PC-3 (cell line): ENCODE data around the gene CORT. TPM values are rescaled to one million over a fixed set of nuclear protein-coding genes. Genes with fewer than 3 reads are reported as not detected.

Experiments
- ATAC-seq: fragments of 200-7000 bp; cut with Tn5 transposase; 2 replicates; pipeline ENCODE4 v1.9.1; 2020; ENCODE audit warnings: mild to moderate bottlenecking, moderate library complexity
- Bru-seq: library from RNA; stranded (reverse); fragments of 400-500 nt; gene quantifications from one replicate; lab custom pipeline; 2021; lab: Mats Ljungman, UMichigan
- BruChase-seq, 2 experiments: library from RNA; stranded (reverse); fragments of 400-500 nt; gene quantifications; one replicate each; lab custom pipeline; 2021; lab: Mats Ljungman, UMichigan
- BruUV-seq: library from RNA; stranded (reverse); fragments of 400-500 nt; replicated peaks from 2 replicates; lab custom pipeline; 2021; lab: Mats Ljungman, UMichigan
- CTCF ChIA-PET: fragments of 300-600 bp; sonication (Branson Sonifier 250); formaldehyde crosslinking; loops from one replicate; lab custom pipeline; 2022; ENCODE audit warnings: antibody characterized with exemption; lab: Charles Lee
- POLR2A ChIA-PET: fragments of 300-600 bp; sonication (Branson Sonifier 250); formaldehyde crosslinking; loops from one replicate; lab custom pipeline; 2022; ENCODE audit warnings: antibody characterized with exemption; ENCODE audit not compliant: unreplicated experiment; lab: Charles Lee
- DNase-seq: peaks from one replicate; pipeline ENCODE4 v3.0.0-alpha.2; 2015
- H2AFZ ChIP-seq: fragments of 300-600 bp; sonication (generic); 2 replicates; pipeline ENCODE4 v1.6.0; 2016; ENCODE audit warnings: antibody characterized with exemption, low read length
- H3F3A ChIP-seq: fragments of 300-600 bp; sonication (generic); one replicate; pipeline ENCODE4 v1.6.0; 2017; ENCODE audit warnings: antibody characterized with exemption, low read length, control low read depth, mild to moderate bottlenecking; ENCODE audit not compliant: unreplicated experiment
- H3K27ac ChIP-seq: fragments of 300-600 bp; sonication (generic); 2 replicates; pipeline ENCODE4 v1.5.1; 2016; ENCODE audit warnings: mild to moderate bottlenecking, low read length
- H3K27me3 ChIP-seq: fragments of 300-600 bp; sonication (generic); 2 replicates; pipeline ENCODE4 v1.6.1; 2016; ENCODE audit warnings: low read length, mixed read lengths
- H3K36me3 ChIP-seq: fragments of 300-600 bp; sonication (generic); 2 replicates; pipeline ENCODE4 v1.6.1; 2016; ENCODE audit warnings: low read depth, mixed run types, low read length, mixed read lengths
- H3K4me1 ChIP-seq: fragments of 300-600 bp; sonication (generic); 2 replicates; pipeline ENCODE4 v1.5.1; 2016; ENCODE audit warnings: low read length; ENCODE audit not compliant: insufficient read depth
- H3K4me2 ChIP-seq: fragments of 300-600 bp; sonication (generic); 2 replicates; pipeline ENCODE4 v1.6.0; 2016; ENCODE audit warnings: low read length
- H3K4me3 ChIP-seq: fragments of 300-600 bp; sonication (generic); 2 replicates; pipeline ENCODE4 v1.5.1; 2016; ENCODE audit warnings: mild to moderate bottlenecking, low read length, mixed read lengths
- H3K79me2 ChIP-seq: fragments of 300-600 bp; sonication (generic); 2 replicates; pipeline ENCODE4 v1.6.1; 2017; ENCODE audit warnings: low read length, mixed read lengths
- H3K9ac ChIP-seq: fragments of 300-600 bp; sonication (generic); 2 replicates; pipeline ENCODE4 v1.6.0; 2016; ENCODE audit warnings: mild to moderate bottlenecking, low read length
- H3K9me2 ChIP-seq: fragments of 300-600 bp; sonication (generic); replicated peaks from 2 replicates; pipeline ENCODE4 v1.6.1; 2016; ENCODE audit warnings: mixed run types, low read length, mixed read lengths
- H3K9me3 ChIP-seq: fragments of 300-600 bp; sonication (generic); 2 replicates; pipeline ENCODE4 v1.6.1; 2016; ENCODE audit warnings: low read length, mixed read lengths
- H4K20me1 ChIP-seq: fragments of 300-600 bp; sonication (generic); 2 replicates; pipeline ENCODE4 v1.6.1; 2016; ENCODE audit warnings: low read length, mixed read lengths
- CTCF ChIP-seq: fragments of 300-600 bp; sonication (generic); conservative IDR thresholded peaks from 2 replicates; pipeline ENCODE4 v1.5.1; 2017; ENCODE audit warnings: antibody characterized with exemption, low read depth, mild to moderate bottlenecking, low read length
- EZH2 ChIP-seq: fragments of 300-600 bp; sonication (generic); IDR thresholded peaks from one replicate; pipeline ENCODE4 v1.6.1; 2017; ENCODE audit warnings: antibody characterized with exemption, mild to moderate bottlenecking, low read length; ENCODE audit not compliant: unreplicated experiment
- EZH2phosphoT487 ChIP-seq: fragments of 300-600 bp; sonication (generic); IDR thresholded peaks from 2 replicates; pipeline ENCODE4 v1.6.1; 2018; ENCODE audit warnings: mild to moderate bottlenecking, antibody characterized with exemption, low read length, borderline replicate concordance
- intact Hi-C: fragments of 100-400 bp; cut with micrococcal nuclease; formaldehyde crosslinking; loops from 2 replicates; pipeline ENCODE4 v1.9.0; 2023
- long read RNA-seq: library from polyadenylated mRNA; unstranded; transcript quantifications from one replicate; pipeline ENCODE4 v2.0.0, GENCODE V29; 2021; ENCODE audit not compliant: unreplicated experiment
- total RNA-seq: library from RNA; depleted of rRNA; stranded (reverse); fragments of >200 nt; gene quantifications from 2 replicates; pipeline ENCODE4 v1.2.3, GENCODE V29; 2014; rRNA removed

Gene CORT
- 1.2 TPM in 1 of 2 replicates, not detected in the other for total RNA-seq
- percentile 37 among the genes with signal in this experiment for Bru-seq, nascent RNA
- BruChase-seq, experiment 1, labeled RNA remaining after a 6-hour chase = percentile 44 among the genes with signal in this experiment
- percentile 66 among the genes with signal in this experiment for BruChase-seq, experiment 2, labeled RNA remaining after a 2-hour chase
- long read RNA-seq = 0 reads

DNA sequence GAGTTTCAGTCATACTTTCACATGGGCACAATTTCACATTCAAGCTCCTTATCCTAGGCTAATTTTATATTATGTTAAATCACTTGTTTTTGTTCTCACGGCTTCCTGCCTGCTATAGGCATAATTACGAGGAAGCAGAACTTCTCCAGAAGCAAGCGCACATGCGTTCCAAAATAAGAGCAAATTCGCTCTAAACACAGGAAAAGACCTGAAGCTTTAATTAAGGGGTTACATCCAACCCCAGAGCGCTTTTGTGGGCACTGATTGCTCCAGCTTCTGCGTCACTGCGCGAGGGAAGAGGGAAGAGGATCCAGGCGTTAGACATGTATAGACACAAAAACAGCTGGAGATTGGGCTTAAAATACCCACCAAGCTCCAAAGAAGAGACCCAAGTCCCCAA lies at the start of gene CORT:
Gene CORT, plus strand, starts transcription at position 281 of the 400 bp plus-strand sequence. CDS start 193 bp downstream, outside the sequence.
- H3K27me3 ChIP-seq = no peaks in the 10 kb centered on the region
- ChIA-PET POLR2A (no interaction called here), CTCF (no interaction called here)
- no peak within 1 kb of the TSS for H3K9ac ChIP-seq
- intact Hi-C loops = no loop called here
- no peaks in the 10 kb centered on the region for H3K79me2 ChIP-seq
- H3K9me3 ChIP-seq = no peaks in the 10 kb centered on the region
- no peaks in the 10 kb centered on the region for H3K9me2 ChIP-seq
- H3K4me2 ChIP-seq = no peak within 1 kb of the TSS
- H3K4me1 ChIP-seq = no peaks in the 10 kb centered on the region
- no peak within 1 kb of the TSS for H3K27ac ChIP-seq
- BruUV-seq = no TSS peak
- no peaks in the 10 kb centered on the region for H4K20me1 ChIP-seq
- DNase-seq (no peak), ATAC-seq (no peak)
- no peak within 1 kb of the TSS for H2AFZ ChIP-seq
- H3F3A ChIP-seq = no peaks in the 10 kb centered on the region
- no peaks in the 10 kb centered on the region for H3K36me3 ChIP-seq
- TF ChIP-seq CTCF (no peak), EZH2 (no peak), EZH2phosphoT487 (no peak)
- H3K4me3 ChIP-seq = no peak within 1 kb of the TSS

DNA sequence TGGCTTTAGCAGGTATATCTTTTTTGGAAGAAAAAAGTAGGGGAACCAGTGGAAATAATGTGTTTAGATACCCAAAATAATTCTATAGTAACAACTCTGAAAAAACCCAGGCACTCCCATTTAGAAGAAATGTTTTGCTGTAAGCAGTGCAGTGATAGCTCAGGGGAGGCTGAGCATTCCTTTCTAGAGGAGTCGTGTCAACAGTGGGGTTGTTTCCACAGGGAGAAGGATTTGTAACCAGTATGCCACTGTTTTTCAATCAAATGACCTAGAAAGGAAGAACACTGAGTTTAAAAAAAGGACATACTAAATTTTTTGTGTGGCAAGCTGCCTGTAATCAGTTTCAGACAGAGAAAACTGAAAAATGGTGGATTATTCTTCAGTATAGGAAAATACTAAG lies 48.5 kb upstream of the CORT start:
- BruUV-seq = no TSS peak
- Histone ChIP-seq H3K4me1 (peaks cover 21% of the 10 kb centered on the region), H3F3A (peaks cover 2% of the 10 kb centered on the region), H3K79me2 (peaks cover 41% of the 10 kb centered on the region), H2AFZ (no peak overlapping the region), H3K4me2 (peak overlapping the region; percentile 99), H3K9me2 (no peaks in the 10 kb centered on the region), H4K20me1 (peaks cover 25% of the 10 kb centered on the region), H3K4me3 (peak overlapping the region; percentile 95; the same call in 1 of the 2 replicates), H3K27ac (no peak overlapping the region), H3K27me3 (no peaks in the 10 kb centered on the region), H3K36me3 (peaks cover 28% of the 10 kb centered on the region), H3K9me3 (no peaks in the 10 kb centered on the region), H3K9ac (no peak overlapping the region)
- no peak for TF ChIP-seq EZH2
- no peak for TF ChIP-seq CTCF
- TF ChIP-seq EZH2phosphoT487 = no peak
- ChIA-PET POLR2A (no interaction called here), CTCF (no interaction called here)
- DNase-seq (no peak), ATAC-seq (no peak)
- intact Hi-C loops = no loop called here

DNA sequence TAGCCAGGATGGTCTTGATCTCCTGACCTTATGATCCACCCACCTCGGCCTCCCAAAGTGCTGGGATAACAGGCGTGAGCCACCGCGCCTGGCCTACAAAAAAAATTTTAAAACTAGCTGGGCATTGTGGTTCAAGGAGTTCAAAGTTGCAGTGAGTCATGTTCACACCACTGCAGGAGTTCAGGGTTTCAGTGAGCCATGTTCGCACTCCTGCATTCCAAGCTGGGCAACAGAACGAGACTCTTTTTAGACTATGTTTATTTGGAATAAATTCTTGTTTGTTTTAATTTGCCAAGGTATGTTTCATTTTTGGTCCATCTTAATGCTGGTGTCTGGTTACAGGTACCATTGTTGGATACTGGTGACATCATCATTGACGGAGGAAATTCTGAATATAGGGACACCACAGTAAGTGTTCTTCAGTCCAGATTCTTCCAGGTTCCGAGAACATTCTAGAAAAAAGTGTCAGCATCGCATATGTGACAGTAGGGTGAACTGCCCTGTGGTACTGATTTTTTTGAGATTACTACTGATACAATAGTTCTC lies 47.0 kb upstream of the CORT start:
- no peak for DNase-seq
- Histone ChIP-seq H3F3A (peaks cover 2% of the 10 kb centered on the region), H3K27me3 (no peaks in the 10 kb centered on the region), H3K4me3 (no peak overlapping the region), H2AFZ (no peak overlapping the region), H3K9me2 (no peaks in the 10 kb centered on the region), H3K9ac (no peak overlapping the region), H4K20me1 (peaks cover 25% of the 10 kb centered on the region), H3K4me1 (peaks cover 21% of the 10 kb centered on the region), H3K27ac (no peak overlapping the region), H3K9me3 (no peaks in the 10 kb centered on the region), H3K4me2 (no peak overlapping the region), H3K36me3 (peaks cover 42% of the 10 kb centered on the region), H3K79me2 (peaks cover 41% of the 10 kb centered on the region)
- intact Hi-C loops = no loop called here
- no peak for ATAC-seq
- no peak for TF ChIP-seq CTCF
- TF ChIP-seq EZH2 = no peak
- TF ChIP-seq EZH2phosphoT487 = no peak
- ChIA-PET CTCF (no interaction called here), POLR2A (no interaction called here)
- BruUV-seq = no TSS peak
